Hepatocyte (in vitro differentiated cells): ENCODE data around the gene TTC17. TPM values are rescaled to one million over a fixed set of nuclear protein-coding genes. Genes with fewer than 3 reads are reported as not detected.

Experiments
- DNase-seq: peaks from one replicate; pipeline ENCODE4 v3.0.0-alpha.2; 2016; ENCODE audit warnings: low spot score
- H2AFZ ChIP-seq: fragments of 200-600 bp; sonication (generic); 2 replicates; pipeline ENCODE4 v1.6.0; 2016; ENCODE audit warnings: antibody characterized with exemption, mild to moderate bottlenecking
- H3K27ac ChIP-seq: fragments of 200-600 bp; sonication (generic); 2 replicates; pipeline ENCODE4 v1.5.1; 2016; ENCODE audit warnings: mild to moderate bottlenecking
- H3K27me3 ChIP-seq: fragments of 200-600 bp; sonication (generic); 2 replicates; pipeline ENCODE4 v1.6.1; 2016
- H3K36me3 ChIP-seq: fragments of 200-600 bp; sonication (generic); replicated peaks from 2 replicates; pipeline ENCODE4 v1.5.1; 2016; ENCODE audit warnings: low read depth; ENCODE audit not compliant: insufficient read depth
- H3K4me1 ChIP-seq: fragments of 200-600 bp; sonication (generic); 2 replicates; pipeline ENCODE4 v1.5.1; 2016; ENCODE audit warnings: mild to moderate bottlenecking, moderate library complexity; ENCODE audit not compliant: insufficient read depth
- H3K4me2 ChIP-seq: fragments of 200-600 bp; sonication (generic); 2 replicates; pipeline ENCODE4 v1.6.0; 2016
- H3K4me3 ChIP-seq: fragments of 200-600 bp; sonication (generic); 2 replicates; pipeline ENCODE4 v1.5.1; 2016; ENCODE audit warnings: mild to moderate bottlenecking
- H3K79me2 ChIP-seq: fragments of 200-600 bp; sonication (generic); 2 replicates; pipeline ENCODE4 v1.6.0; 2017; ENCODE audit warnings: mild to moderate bottlenecking
- H3K9me2 ChIP-seq: fragments of 200-600 bp; sonication (generic); replicated peaks from 2 replicates; pipeline ENCODE4 v1.6.0; 2017; ENCODE audit warnings: mild to moderate bottlenecking; ENCODE audit not compliant: insufficient read depth
- H3K9me3 ChIP-seq: fragments of 200-600 bp; sonication (generic); 2 replicates; pipeline ENCODE4 v1.5.1; 2016; ENCODE audit warnings: low read depth, mild to moderate bottlenecking
- H4K20me1 ChIP-seq: fragments of 200-600 bp; sonication (generic); 2 replicates; pipeline ENCODE4 v1.6.0; 2016; ENCODE audit warnings: mild to moderate bottlenecking; ENCODE audit not compliant: insufficient read depth, poor library complexity, severe bottlenecking
- CTCF ChIP-seq: fragments of 200-600 bp; sonication (generic); IDR thresholded peaks from 2 replicates; pipeline ENCODE4 v1.5.1; 2016; ENCODE audit warnings: antibody characterized with exemption, mild to moderate bottlenecking; ENCODE audit not compliant: poor library complexity
- EZH2 ChIP-seq: fragments of 200-600 bp; sonication (generic); IDR thresholded peaks from 2 replicates; pipeline ENCODE4 v1.6.1; 2016; ENCODE audit warnings: antibody characterized with exemption, mild to moderate bottlenecking, borderline replicate concordance
- EZH2phosphoT487 ChIP-seq: fragments of 200-600 bp; sonication (generic); IDR thresholded peaks from one replicate; pipeline ENCODE4 v1.6.1; 2018; ENCODE audit warnings: antibody characterized with exemption, mild to moderate bottlenecking, low read depth, moderate library complexity; ENCODE audit not compliant: unreplicated experiment, severe bottlenecking
- WGBS: methylation state at CpG from one replicate; pipeline ENCODE4 v1.1.6; 2016; ENCODE audit warnings: low lambda C conversion rate; ENCODE audit errors: missing lambda C conversion rate; 5-methylcytosine and 5-hydroxymethylcytosine counted together
- polyA plus RNA-seq: library from polyadenylated mRNA; unstranded; fragments of >200 nt; fragmentation: Nextera tagmentation; extraction: Ambion mirVana; gene quantifications from 2 replicates; pipeline ENCODE4 v1.2.1, GENCODE V29; 2016
- total RNA-seq: library from RNA; depleted of rRNA; stranded (reverse); fragments of >200 nt; gene quantifications from 2 replicates; pipeline ENCODE4 v1.2.3, GENCODE V29; 2014

Gene TTC17
- total and polyA plus RNA-seq, 2 experiments from 2014 or later = 39.4 to 101 TPM

GRCh38 chr11:43354311-43354710 is 4.4 kb upstream of the TTC17 start:
- Histone ChIP-seq H4K20me1 (no peaks in the 10 kb centered on the region), H3K27ac (no peak overlapping the region), H3K4me2 (no peak overlapping the region), H3K9me2 (no peaks in the 10 kb centered on the region), H3K9me3 (no peaks in the 10 kb centered on the region), H3K4me1 (no peaks in the 10 kb centered on the region), H3K27me3 (no peaks in the 10 kb centered on the region), H2AFZ (no peak overlapping the region), H3K79me2 (peaks cover 4% of the 10 kb centered on the region), H3K36me3 (no peaks in the 10 kb centered on the region), H3K4me3 (no peak overlapping the region)
- DNase-seq = no peak
- 91% methylated on average over 4 of the region's 4 CpGs for WGBS
- TF ChIP-seq CTCF (no peak), EZH2phosphoT487 (no peak), EZH2 (no peak)

- no peak for DNase-seq
- peaks cover 17% of the 10 kb centered on the region for H4K20me1 ChIP-seq
- H3K79me2 ChIP-seq = peaks cover 24% of the 10 kb centered on the region
These were observed 2.4 kb upstream of the TTC17 start for GRCh38 chr11:43356336-43356735.

GRCh38 chr11:43358279-43358800 is 380 bp upstream of the TTC17 start:
- TF ChIP-seq EZH2phosphoT487 (no peak), CTCF (no peak), EZH2 (no peak)
- H3K27me3 ChIP-seq = no peaks in the 10 kb centered on the region
- peak overlapping the region; percentile 55 for H3K27ac ChIP-seq
- H2AFZ ChIP-seq = peak overlapping the region; percentile 70
- H3K79me2 ChIP-seq = peaks cover 44% of the 10 kb centered on the region
- peak overlapping the region; percentile 73 for H3K4me2 ChIP-seq
- peaks cover 14% of the 10 kb centered on the region for H3K4me1 ChIP-seq
- peaks cover 32% of the 10 kb centered on the region for H4K20me1 ChIP-seq
- DNase-seq = peak; percentile 12
- no peaks in the 10 kb centered on the region for H3K9me2 ChIP-seq
- no peaks in the 10 kb centered on the region for H3K9me3 ChIP-seq
- no peaks in the 10 kb centered on the region for H3K36me3 ChIP-seq
- 9% methylated on average over 16 of the region's 16 CpGs for WGBS
- H3K4me3 ChIP-seq = peak overlapping the region; percentile 53

More at GRCh38 chr11:43356336-43356735, 2.4 kb upstream of the TTC17 start:
- Histone ChIP-seq H3K9me3 (no peaks in the 10 kb centered on the region), H3K4me3 (no peak overlapping the region), H3K27me3 (no peaks in the 10 kb centered on the region), H3K4me2 (no peak overlapping the region), H3K4me1 (peaks cover 14% of the 10 kb centered on the region), H3K36me3 (no peaks in the 10 kb centered on the region), H3K27ac (no peak overlapping the region), H3K9me2 (no peaks in the 10 kb centered on the region), H2AFZ (no peak overlapping the region)
- no peak for TF ChIP-seq EZH2phosphoT487
- no peak for TF ChIP-seq CTCF
- TF ChIP-seq EZH2 = no peak
